ENCODE data around the gene PID1.

PID1 gene

DNA sequence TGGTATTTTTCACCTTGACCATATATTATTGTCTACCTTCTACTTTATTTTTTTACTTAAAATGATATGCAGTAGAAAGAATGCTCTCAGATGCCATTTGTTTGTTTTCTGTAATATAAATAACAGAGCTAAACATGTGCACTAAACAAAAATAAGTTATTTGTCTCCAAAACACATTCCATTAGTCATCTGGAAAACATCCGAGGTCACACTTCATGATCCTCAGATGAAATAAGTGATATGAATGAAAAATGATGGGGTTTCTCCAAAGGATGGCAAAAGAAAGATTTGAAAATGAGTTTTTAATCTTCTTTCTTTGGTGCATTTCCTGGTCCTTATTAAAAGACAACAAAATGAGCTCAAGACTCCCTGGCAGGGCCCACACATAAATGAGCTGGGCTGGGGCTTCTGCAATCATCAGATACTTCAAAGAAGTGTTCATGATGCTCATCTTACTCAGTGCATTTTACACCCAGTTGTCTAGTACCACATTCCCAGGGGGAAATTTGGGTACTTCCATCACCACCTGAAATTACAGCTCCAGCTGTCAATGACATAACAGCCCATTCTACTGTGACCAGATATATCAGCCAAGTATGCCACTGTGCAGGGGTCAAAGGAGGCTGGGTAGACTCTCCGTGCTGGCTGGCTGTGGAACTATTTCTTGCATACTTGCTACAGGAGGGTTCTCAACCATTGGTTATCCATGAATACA, 283.5 kb downstream of the PID1 start:
- DNase-seq, result no peak

DNA sequence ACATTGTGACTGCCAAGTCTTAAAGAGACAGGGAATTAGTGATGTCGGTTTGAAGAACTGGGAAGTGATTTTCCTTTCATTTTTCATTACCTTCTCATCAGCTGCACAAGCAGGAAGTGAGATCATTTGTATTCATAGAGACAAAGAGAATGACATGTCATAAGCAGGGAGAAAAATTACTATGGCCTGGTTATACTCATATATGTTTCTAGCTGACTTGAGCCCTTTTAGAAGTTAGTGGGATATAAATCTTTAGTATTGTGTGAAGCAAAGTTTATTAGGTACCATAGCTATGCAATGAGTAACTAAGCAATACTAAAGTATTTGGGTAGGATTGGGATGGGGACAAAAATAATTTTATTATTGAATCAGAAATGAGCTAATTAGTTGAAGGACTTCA, 284.1 kb downstream of the PID1 start:
- DNase-seq, result no peak

DNA sequence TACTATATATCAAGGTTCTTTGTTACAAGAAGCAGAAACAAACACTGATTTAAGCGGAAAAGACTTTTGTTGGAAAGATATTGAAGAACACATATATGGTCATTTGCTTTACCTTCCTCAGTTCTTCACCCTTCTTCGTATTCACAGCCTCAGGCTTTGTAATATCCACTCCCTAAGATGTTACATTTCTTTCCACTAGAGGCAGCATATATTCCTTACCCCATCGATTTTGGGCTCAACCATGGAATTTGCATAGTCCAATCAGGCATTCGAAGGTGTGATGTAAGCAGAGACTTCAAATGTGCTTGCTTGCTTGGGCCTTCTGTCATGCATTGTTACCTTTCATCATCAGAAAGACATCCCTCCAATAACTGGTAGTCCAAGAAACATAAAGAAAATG, 287.4 kb downstream of the PID1 start:
- DNase-seq, result no peak

DNA sequence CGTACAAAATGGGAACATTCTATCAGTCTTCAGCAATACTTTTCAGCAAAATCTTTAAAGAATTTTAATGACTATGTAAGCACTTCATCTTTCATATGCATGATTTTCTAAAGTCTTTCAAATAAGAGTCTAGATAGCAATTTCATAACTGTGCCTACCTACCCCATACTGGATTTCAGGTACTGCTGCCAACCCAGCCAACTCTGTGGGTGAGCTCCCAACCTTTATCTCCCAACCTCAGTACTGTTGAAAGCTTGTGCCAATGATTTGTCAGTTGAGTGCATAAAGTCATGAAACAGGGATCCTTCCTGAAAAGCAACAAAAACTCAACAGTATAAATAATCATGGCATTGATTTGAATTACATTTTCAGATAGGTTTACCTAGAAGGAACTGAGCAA, 296.9 kb downstream of the PID1 start:
- no peak for DNase-seq

Measured in activated CD4-positive, CD25-positive, alpha-beta regulatory T cell (primary cell).